ENCODE measurements around the gene ZNF662. TPM values are rescaled to one million over a fixed set of nuclear protein-coding genes. Genes with fewer than 3 reads are reported as not detected.
"Not testable (repeated sequence)": the region's sequence is repeated elsewhere in the genome, so short reads cannot be mapped to it uniquely, and the experiment has no call there.

ZNF662 gene
- total RNA-seq, 1 donor from 2014 or later = 7.7 TPM

DNA sequence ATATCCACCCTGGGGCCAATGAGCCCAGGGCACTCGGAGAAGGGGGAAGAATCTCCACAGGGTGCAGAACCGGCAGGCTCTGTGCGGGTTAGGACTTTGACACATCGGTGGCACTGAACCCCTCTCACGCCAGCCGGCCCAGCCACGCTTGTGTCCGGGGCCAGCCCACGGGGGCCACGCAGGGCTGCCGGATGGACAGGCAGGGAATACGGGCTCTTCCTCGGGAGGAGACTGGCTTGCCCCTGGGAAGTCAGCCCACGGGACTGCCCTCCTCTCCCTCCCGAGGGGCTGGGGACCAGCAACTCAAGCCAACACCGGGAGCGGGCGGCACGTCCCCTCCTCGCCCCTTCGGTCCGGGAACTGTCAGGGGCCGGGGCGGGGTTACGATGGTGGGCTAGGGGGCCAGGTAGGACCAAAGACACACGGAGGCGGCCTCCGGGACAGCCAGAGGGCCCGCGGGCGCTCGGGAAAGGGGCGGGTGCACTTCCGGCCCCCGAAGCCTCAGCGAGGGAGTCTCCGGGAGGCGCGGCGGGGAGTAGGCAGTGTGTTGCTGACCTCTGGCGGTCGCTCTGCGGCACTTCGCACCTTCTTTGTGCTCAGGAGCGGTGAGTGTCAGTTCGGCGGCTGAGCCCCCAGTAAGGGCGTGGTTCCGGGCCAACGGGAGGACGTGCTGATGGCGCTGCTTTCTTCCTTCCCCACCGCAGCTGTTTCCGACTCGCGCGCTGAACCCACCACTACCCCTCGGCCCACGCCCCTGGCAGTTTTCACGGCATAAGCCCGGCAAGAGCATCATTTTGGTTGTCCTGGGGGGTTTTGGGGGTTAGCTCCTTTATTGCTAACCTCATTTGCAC, 25.1 kb upstream of the ZNF662 start:
- H3K27ac ChIP-seq = peak overlapping the region; percentile 64 to 75

GRCh38 chr3:42883251-42883930, 22.6 kb upstream of the ZNF662 start:
- H3K36me3 ChIP-seq; H3K4me3 ChIP-seq; H3K27ac ChIP-seq; H3K27me3 ChIP-seq; H3K4me1 ChIP-seq; DNase-seq (ENCODE audit: low spot score in 2 of 2); H3K9me3 ChIP-seq: not testable (repeated sequence)
- intact Hi-C loops (cut with DNase I) = loop anchor here (10.0 kb wide), 1 partner anchor 299 kb away; the partner anchor contains the start of gene SEC22C

More for the DNA sequence above, 25.1 kb upstream of the ZNF662 start:
- Histone ChIP-seq H3K4me3 (peak overlapping the region; percentile 69 to 70), H3K36me3 (no peaks in the 10 kb centered on the region), H3K9me3 (no peaks in the 10 kb centered on the region), H3K4me1 (peaks cover 0 to 4% of the 10 kb centered on the region in 2 donors), H3K27me3 (no peaks in the 10 kb centered on the region)
- TF ChIP-seq CTCF (IDR thresholded peaks at IDR 0.05) = peak; percentile 88 to 97 (median 95)
- intact Hi-C loops (cut with DNase I) = loop anchor here (1.0 to 10.0 kb wide), 4 partner anchors 42 to 296 kb away; partner anchors contain the start of gene SEC22C
- peak; percentile 25 to 92 for DNase-seq (ENCODE audit: low spot score in 2 of 2)

DNA sequence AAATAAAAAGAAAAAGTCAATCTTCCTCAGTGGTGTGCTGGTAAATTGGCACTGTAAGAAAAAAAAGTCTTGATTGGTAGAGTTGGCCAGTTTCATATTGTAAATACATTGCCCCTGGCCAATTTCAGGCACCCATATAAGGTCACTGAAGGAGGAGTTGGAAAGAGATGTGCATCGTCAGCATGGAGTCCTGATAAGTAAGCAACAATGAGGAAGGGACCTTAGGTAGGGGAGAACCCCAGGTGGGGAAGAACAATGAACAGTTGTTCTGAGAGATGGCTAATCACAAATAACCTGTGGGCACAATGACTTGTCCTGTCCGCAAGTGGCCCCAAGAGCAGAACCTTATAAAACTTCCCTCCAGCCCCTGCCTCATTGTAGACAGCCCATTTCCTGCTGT, 21.6 kb upstream of the ZNF662 start:
- intact Hi-C loops (cut with DNase I) = loop anchor here (10.0 kb wide), 1 partner anchor 300 kb away; the partner anchor contains the start of gene SEC22C

GRCh38 chr3:42886294-42886822, 19.6 kb upstream of the ZNF662 start:
- DNase-seq (ENCODE audit: low spot score in 2 of 2) = no peak
- H3K36me3 ChIP-seq = no peaks in the 10 kb centered on the region
- H3K9me3 ChIP-seq = no peaks in the 10 kb centered on the region
- intact Hi-C loops (cut with DNase I) = loop anchor here (10.0 kb wide), 1 partner anchor 302 kb away; the partner anchor contains the start of gene SEC22C
- no peak overlapping the region for H3K4me3 ChIP-seq
- TF ChIP-seq CTCF (IDR thresholded peaks at IDR 0.05) = no peak
- H3K27ac ChIP-seq = no peak overlapping the region
- H3K27me3 ChIP-seq = no peaks in the 10 kb centered on the region
- H3K4me1 ChIP-seq = peaks cover 0 to under 1% of the 10 kb centered on the region in 2 donors

More for the DNA sequence above, 21.6 kb upstream of the ZNF662 start:
- H3K9me3 ChIP-seq = no peaks in the 10 kb centered on the region
- H3K36me3 ChIP-seq = no peaks in the 10 kb centered on the region
- H3K27me3 ChIP-seq = no peaks in the 10 kb centered on the region
- TF ChIP-seq CTCF (IDR thresholded peaks at IDR 0.05) = no peak
- H3K4me3 ChIP-seq = no peak overlapping the region
- H3K4me1 ChIP-seq = peaks cover 0 to 4% of the 10 kb centered on the region in 2 donors
- DNase-seq (ENCODE audit: low spot score in 2 of 2) = no peak
- H3K27ac ChIP-seq = no peak overlapping the region

GRCh38 chr3:42887084-42887483, 18.9 kb upstream of the ZNF662 start:
- Histone ChIP-seq H3K36me3 (no peaks in the 10 kb centered on the region), H3K9me3 (no peaks in the 10 kb centered on the region), H3K27me3 (no peaks in the 10 kb centered on the region), H3K4me3 (no peak overlapping the region), H3K27ac (no peak overlapping the region), H3K4me1 (no peaks in the 10 kb centered on the region)
- DNase-seq (ENCODE audit: low spot score in 2 of 2) = no peak
- no peak for TF ChIP-seq CTCF (IDR thresholded peaks at IDR 0.05)
- intact Hi-C loops (cut with DNase I) = loop anchor here (10.0 kb wide), 1 partner anchor 302 kb away; the partner anchor contains the start of gene SEC22C

Measured in ascending aorta (tissue), 2 donors.